ENCODE data around the gene LSAMP.

GRCh38 chr3:116166121-116166520 is 279.2 kb downstream of the LSAMP start:
- no peak for TF ChIP-seq CTCF (IDR thresholded peaks at IDR 0.05; ENCODE audit: insufficient read depth, low read depth, low read length)
- TF ChIP-seq EZH2 (IDR thresholded peaks at IDR 0.05; ENCODE audit: insufficient read depth, low read length): no peak

All from astrocyte (in vitro differentiated cells and primary cell).